Measurements from ENCODE around the gene SLC5A9.
"Not testable (repeated sequence)": the region's sequence is repeated elsewhere in the genome, so short reads cannot be mapped to it uniquely, and the experiment has no call there.

SLC5A9 gene

GRCh38 chr1:48246727-48247126 is 24.2 kb downstream of the SLC5A9 start:
- no peak for DNase-seq

DNA sequence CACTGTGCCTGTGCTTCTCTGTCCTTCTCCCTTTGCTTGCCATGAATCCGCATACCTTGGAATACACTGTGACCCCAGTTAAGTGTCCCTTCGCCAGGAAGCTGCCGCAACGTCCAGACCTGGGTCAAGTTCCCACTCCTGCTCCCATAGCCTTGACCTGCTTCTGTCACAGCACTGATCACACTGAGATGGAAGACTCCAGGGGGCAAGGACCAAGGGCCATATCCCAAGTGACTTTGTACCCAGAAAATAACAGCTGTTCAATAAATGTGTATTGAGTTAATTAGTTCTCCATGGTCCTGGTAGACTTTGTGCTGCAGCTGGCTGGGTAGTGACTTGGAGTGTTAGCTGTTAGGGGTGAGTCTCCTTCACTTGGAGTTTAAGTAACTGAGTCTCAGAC is 25.8 kb downstream of the SLC5A9 start:
- no peak for DNase-seq

- DNase-seq = no peak
These were observed 27.4 kb downstream of the SLC5A9 start for GRCh38 chr1:48249868-48250267.

DNA sequence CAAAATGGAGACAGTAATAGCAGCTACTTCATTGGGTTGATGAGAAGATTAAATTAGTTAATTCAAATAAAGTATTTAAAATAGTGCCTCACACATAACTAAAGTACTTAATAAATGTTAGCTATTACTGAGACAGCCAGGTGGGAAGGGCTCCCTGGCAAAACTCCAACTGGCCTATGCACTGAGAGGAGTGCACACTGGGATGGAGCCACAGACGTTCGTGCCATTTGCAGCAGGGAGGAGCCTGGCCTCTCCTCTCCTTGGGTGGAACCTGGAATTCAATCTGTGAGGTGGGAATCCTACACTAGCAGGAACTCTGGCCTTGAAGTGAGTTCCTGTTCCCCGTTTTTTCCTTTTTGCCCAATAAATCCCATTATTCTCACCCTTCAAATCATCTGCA is 28.1 kb downstream of the SLC5A9 start:
- no peak for DNase-seq

- no peak for DNase-seq
These were observed 28.8 kb downstream of the SLC5A9 start for GRCh38 chr1:48251323-48251722.

GRCh38 chr1:48251821-48252220 is 29.3 kb downstream of the SLC5A9 start:
- no peak for DNase-seq

DNA sequence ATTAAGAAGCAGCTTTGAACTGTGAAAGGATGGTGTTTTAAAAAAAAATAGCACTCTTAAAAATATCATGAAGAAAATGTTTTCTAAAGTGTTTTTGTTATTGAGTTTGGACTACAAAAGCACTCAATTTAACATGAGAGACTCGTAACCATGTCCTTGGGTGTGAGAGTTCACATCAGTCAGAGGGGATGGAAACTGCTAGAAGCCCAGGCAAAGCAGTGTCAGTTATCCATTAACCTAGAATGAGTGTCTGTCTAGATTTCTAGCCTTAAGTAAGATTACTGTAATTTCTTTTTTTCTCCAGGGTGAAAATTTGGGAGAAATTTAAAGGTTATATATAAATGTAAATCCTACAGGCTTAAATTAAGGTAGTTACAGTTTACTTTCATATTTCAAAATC is 31.7 kb downstream of the SLC5A9 start:
- no peak for DNase-seq

DNA sequence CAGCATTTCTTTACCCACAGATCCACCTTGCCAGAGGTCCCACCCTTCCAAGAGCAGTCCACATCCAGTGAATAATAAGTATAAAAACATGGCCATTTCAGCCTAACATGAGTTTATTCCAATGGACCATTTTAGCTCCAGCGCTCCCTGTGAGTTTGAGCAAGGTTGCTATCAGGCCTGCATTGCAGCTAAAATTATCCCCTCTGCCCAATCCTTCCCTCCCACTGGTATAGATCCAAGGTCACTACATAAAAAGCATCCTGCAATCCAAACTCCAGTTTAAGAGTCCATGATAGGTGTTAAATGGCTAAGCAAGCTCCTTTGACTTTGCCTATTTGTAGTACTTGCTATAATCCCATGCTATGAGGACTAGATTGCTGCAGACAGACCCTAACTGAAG is 35.6 kb downstream of the SLC5A9 start:
- DNase-seq = no peak

DNA sequence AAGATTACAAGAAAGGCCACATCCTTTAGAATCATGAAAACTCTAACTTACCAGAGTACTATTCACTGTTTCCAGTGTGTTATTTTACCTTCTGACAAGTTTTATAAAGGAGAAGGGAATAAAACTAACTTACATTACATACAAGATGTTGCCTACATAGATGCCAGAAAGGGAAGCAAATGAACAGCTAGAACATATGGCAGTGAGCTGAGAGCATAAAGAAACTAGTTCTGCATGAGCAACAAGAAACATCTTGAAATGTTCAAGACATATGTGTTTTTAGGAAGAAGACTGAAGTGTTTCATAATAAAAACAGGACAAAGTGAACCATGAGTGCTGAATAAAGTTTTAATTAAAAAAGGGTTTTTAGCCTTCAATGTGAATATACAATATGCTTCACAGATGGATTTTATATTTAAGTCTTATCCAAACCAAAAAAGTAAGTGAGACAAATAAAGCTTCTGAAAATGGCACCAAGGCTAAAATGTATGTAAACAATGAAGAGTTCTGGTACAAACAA is 39.4 kb downstream of the SLC5A9 start:
- DNase-seq = no peak

DNA sequence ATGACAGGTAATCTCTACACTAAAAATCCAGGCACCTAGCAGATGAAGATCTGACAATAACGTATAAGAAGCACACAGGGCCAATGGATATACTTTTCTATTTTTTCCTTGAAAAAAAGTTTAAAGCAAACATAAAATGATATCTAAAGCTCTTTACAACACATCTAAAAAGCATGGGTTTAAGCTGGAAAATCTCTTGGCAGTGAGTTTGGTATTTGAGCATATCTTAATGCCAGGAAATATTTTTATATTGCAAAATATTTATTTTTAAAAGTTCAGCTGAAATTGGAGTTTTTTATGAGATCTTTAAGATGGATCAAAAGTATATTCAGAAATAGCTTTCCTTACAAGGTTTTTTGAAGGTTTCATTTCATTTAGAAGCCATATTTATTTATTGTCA is 40.5 kb downstream of the SLC5A9 start:
- DNase-seq = no peak

DNA sequence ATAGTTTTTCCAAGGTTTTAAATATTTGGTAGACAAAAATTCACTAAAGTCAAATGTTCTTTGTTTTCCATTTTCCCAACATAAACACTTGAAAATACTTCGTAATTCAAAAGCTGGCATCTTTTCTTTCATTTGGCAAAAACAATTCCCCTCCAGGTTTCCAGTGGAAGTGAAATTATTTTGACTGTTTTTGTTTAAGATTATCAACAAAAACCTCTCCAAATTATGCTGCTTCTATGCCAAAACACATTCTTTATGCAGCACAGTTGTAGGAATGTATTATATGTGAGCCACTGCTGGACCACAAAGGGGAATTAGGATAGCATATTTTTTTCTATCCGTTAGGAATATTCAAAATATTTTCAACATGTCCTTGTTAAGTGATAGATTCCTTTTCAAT is 44.1 kb downstream of the SLC5A9 start:
- DNase-seq = no peak

GRCh38 chr1:48277437-48277836 is 54.9 kb downstream of the SLC5A9 start:
- not testable (repeated sequence) for DNase-seq

GRCh38 chr1:48282329-48282728 is 59.8 kb downstream of the SLC5A9 start:
- DNase-seq = not testable (repeated sequence)

DNA sequence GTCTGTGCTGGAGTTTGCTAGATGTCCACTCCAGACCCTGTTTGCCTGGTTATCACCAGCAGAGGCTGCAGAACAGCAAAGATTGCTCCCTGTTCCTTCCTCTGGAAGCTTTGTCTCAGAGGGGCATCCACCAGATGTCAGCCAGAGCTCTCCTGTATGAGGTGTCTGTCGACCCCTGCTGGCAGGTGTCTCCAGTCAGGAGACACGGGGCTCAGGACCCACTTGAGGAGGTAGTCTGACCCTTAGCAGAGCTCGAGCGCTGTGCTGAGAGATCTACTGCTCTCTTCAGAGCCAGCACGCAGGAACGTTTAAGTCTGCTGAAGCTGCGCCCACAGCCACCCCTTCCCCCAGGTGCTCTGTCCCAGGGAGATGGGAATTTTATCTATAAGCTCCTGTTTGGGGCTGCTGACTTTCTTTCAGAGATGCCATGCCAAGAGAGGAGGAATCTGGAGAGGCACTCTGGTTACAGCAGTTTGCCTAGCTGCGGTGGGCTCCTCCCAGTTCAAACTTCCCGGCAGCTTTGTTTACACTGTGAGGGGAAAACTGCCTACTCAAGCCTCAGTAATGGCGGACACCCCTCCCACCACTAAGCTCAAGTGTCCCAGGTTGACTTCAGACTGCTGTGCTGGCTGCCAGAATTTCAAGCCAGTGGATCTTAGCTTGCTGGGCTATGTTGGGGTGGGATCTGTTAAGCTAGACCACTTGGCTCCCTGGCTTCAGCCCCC is 62.3 kb downstream of the SLC5A9 start:
- DNase-seq = not testable (repeated sequence)

DNA sequence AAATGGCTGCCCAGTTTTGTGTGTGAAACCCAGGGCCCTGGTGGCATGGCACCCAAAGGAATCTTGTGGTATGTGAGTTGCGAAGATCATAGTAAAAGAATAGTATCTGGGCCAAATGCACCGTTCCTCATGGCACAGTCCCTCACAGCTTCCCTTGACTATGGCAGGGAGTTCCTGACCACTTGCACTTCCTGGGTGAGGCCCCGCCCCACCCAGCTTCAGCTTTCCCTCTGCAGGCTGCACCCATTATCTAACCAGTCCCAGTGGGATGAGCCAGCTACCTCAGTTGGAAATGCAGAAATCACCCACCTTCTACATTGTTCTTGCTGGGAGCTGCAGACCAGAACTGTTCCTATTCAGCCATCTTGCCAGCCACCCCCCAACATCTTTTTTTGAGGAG is 63.0 kb downstream of the SLC5A9 start:
- no peak for DNase-seq

- no peak for DNase-seq
These were observed 68.9 kb downstream of the SLC5A9 start for GRCh38 chr1:48291421-48291820.

- DNase-seq = no peak
These were observed 70.2 kb downstream of the SLC5A9 start for GRCh38 chr1:48292706-48293105.

GRCh38 chr1:48294094-48294493 is 71.6 kb downstream of the SLC5A9 start:
- not testable (repeated sequence) for DNase-seq

DNA sequence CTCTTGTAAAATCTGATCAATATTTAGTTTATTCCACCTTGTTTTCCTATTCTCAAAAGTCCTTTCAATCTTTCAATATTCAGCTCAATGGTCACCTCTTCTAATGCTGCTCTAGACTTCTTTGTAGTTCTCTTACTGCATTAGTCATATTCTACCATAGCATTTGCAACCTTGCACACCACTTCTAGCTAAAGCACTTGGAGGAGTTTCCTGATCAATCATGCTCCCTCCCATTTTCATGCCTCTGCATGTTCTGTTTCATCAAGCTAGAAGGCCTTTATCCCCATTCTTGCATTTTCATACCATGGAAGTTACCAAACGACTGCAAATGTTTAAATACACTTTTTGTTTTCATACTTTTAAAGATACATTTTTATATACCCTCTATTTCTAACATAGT is 72.1 kb downstream of the SLC5A9 start:
- no peak for DNase-seq

All from CD4-positive, alpha-beta T cell treated with Interleukin-15 for 1 hour (primary cell).